HL-60 (cell line): ENCODE results near the gene ALDH3A1.

Experiments
- DNase-seq, 2 experiments: peaks; one replicate each; pipeline ENCODE4 v3.0.0-alpha.2; 2010 to 2020; ENCODE audit warnings: low read depth in 1 of 2, low spot score in 1 of 2
- H3K27ac ChIP-seq: fragments of 250-450 bp; sonication (Bioruptor Pico); replicated peaks from 2 replicates; pipeline ENCODE4 v1.5.1; 2020; ENCODE audit warnings: mild to moderate bottlenecking, moderate library complexity
- H3K27me3 ChIP-seq: fragments of 250-450 bp; sonication (Bioruptor Pico); 2 replicates; pipeline ENCODE4 v1.5.1; 2021; ENCODE audit warnings: mild to moderate bottlenecking, moderate library complexity; ENCODE audit not compliant: insufficient read depth, poor library complexity, severe bottlenecking
- H3K4me3 ChIP-seq: replicated peaks from 2 replicates; pipeline ENCODE4 v1.5.1; 2011; ENCODE audit warnings: mild to moderate bottlenecking, control low read depth, low read length; ENCODE audit not compliant: insufficient read depth
- GABPA ChIP-seq: IDR thresholded peaks from 2 replicates; pipeline ENCODE4 v1.6.1; 2012; ENCODE audit warnings: low read depth
- POLR2AphosphoS5 ChIP-seq: IDR thresholded peaks from 2 replicates; pipeline ENCODE4 v1.6.1; 2012; ENCODE audit warnings: low read depth
- SPI1 ChIP-seq: IDR thresholded peaks from 2 replicates; pipeline ENCODE4 v1.6.1; 2012; ENCODE audit warnings: low read depth, mild to moderate bottlenecking, borderline replicate concordance
- TF ChIP-seq, protein P1 (sequence below): IDR thresholded peaks from one replicate; pipeline ENCODE4 v1.5.1; 2011; ENCODE audit warnings: low read length, control low read depth, inconsistent platforms; ENCODE audit not compliant: insufficient read depth
- TF ChIP-seq, protein P2 (sequence below): IDR thresholded peaks from 2 replicates; pipeline ENCODE4 v1.6.1; 2012; ENCODE audit warnings: low read depth; ENCODE audit not compliant: insufficient replicate concordance

The ALDH3A1 gene

GRCh38 chr17:19742495-19742894 lies 5.6 kb downstream of the ALDH3A1 start:
- DNase-seq = no peak
- no peaks in the 10 kb centered on the region for H3K27me3 ChIP-seq
- H3K27ac ChIP-seq = no peak overlapping the region
- no peak for TF ChIP-seq SPI1
- TF ChIP-seq POLR2AphosphoS5 = no peak
- TF ChIP-seq, protein P1, sequence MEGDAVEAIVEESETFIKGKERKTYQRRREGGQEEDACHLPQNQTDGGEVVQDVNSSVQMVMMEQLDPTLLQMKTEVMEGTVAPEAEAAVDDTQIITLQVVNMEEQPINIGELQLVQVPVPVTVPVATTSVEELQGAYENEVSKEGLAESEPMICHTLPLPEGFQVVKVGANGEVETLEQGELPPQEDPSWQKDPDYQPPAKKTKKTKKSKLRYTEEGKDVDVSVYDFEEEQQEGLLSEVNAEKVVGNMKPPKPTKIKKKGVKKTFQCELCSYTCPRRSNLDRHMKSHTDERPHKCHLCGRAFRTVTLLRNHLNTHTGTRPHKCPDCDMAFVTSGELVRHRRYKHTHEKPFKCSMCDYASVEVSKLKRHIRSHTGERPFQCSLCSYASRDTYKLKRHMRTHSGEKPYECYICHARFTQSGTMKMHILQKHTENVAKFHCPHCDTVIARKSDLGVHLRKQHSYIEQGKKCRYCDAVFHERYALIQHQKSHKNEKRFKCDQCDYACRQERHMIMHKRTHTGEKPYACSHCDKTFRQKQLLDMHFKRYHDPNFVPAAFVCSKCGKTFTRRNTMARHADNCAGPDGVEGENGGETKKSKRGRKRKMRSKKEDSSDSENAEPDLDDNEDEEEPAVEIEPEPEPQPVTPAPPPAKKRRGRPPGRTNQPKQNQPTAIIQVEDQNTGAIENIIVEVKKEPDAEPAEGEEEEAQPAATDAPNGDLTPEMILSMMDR = no peak
- TF ChIP-seq GABPA = no peak
- TF ChIP-seq, protein P2, sequence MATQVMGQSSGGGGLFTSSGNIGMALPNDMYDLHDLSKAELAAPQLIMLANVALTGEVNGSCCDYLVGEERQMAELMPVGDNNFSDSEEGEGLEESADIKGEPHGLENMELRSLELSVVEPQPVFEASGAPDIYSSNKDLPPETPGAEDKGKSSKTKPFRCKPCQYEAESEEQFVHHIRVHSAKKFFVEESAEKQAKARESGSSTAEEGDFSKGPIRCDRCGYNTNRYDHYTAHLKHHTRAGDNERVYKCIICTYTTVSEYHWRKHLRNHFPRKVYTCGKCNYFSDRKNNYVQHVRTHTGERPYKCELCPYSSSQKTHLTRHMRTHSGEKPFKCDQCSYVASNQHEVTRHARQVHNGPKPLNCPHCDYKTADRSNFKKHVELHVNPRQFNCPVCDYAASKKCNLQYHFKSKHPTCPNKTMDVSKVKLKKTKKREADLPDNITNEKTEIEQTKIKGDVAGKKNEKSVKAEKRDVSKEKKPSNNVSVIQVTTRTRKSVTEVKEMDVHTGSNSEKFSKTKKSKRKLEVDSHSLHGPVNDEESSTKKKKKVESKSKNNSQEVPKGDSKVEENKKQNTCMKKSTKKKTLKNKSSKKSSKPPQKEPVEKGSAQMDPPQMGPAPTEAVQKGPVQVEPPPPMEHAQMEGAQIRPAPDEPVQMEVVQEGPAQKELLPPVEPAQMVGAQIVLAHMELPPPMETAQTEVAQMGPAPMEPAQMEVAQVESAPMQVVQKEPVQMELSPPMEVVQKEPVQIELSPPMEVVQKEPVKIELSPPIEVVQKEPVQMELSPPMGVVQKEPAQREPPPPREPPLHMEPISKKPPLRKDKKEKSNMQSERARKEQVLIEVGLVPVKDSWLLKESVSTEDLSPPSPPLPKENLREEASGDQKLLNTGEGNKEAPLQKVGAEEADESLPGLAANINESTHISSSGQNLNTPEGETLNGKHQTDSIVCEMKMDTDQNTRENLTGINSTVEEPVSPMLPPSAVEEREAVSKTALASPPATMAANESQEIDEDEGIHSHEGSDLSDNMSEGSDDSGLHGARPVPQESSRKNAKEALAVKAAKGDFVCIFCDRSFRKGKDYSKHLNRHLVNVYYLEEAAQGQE = no peak
- H3K4me3 ChIP-seq = no peak overlapping the region

DNA sequence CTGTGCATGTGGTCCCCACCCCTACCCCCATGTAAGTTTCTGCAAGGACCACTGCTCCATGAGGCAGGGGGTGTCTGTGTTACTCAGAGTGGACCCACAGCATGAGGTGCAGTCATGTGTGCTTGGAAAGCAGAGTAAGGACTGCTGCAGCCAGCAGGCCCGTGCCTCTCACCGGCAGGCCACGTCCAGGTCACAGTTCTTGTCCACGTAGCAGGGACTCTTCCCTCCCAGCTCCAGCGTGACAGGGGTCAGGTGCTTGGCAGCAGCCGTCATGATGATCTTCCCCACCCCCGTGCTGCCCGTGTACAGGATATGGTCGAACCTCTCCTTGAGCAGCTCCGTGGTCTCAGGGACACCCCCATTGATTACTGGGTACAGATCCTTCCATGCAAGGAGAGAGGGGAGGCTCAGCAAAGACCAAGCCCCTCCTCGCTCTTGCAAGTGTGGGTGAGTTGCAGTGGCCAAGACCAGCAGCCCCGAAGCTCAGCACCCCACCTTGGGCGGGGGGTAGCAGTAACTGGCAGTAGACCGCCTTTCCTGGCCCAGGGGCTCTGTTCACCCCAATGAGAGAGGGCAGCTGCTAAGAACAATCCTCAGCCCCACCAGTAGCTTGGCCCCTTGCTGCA lies 6.2 kb downstream of the ALDH3A1 start:
- H3K4me3 ChIP-seq = no peak overlapping the region
- no peak for TF ChIP-seq POLR2AphosphoS5
- TF ChIP-seq, protein P2 = no peak
- TF ChIP-seq, protein P1 = no peak
- TF ChIP-seq SPI1 = no peak
- TF ChIP-seq GABPA = no peak
- DNase-seq = no peak
- no peak overlapping the region for H3K27ac ChIP-seq
- H3K27me3 ChIP-seq = no peaks in the 10 kb centered on the region

DNA sequence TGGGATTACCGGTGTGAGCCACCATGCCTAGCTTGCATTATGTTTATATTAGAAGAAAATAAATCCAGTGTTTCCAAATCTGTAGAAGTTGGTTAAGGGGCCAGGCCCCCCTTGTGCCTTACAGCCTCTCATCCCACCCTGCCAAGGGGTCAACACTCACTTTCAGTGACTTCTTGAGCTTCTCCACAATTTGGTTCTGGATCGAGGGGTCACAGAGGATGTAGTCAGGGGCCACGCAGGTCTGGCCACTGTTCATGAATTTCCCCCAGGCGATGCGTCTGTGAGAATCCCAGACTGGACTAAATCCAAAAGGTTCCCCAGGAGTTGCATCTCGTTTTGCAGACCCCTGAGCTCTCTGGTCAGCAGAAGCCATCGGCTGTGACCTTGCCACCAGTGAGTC lies 7.2 kb downstream of the ALDH3A1 start:
- Histone ChIP-seq H3K27ac (no peak overlapping the region), H3K4me3 (no peak overlapping the region), H3K27me3 (no peaks in the 10 kb centered on the region)
- TF ChIP-seq SPI1 = no peak
- TF ChIP-seq, protein P2 = no peak
- DNase-seq = no peak
